Measurements from ENCODE around the gene OSBPL5. TPM values are rescaled to one million over a fixed set of nuclear protein-coding genes. Genes with fewer than 3 reads are reported as not detected.

OSBPL5 gene
- polyA plus RNA-seq, 1 donor: 14.1 TPM

GRCh38 chr11:3139086-3139440 lies 26.0 kb downstream of the OSBPL5 start:
- Histone ChIP-seq H3K27ac (ENCODE audit: low read length) (no peak overlapping the region), H3K4me3 (ENCODE audit: low read length) (no peak overlapping the region), H3K4me1 (ENCODE audit: control insufficient read depth, insufficient read depth, low read length) (peaks cover 16% of the 10 kb centered on the region), H3K9me3 (ENCODE audit: control insufficient read depth, low read depth, low read length) (no peaks in the 10 kb centered on the region), H3K36me3 (ENCODE audit: control insufficient read depth, insufficient read depth, low read length) (peaks cover 3% of the 10 kb centered on the region), H3K27me3 (ENCODE audit: control insufficient read depth, insufficient read depth, low read length) (no peaks in the 10 kb centered on the region)
- no CpG with 5 or more reads among the region's 8 CpGs for WGBS (ENCODE audit: insufficient coverage, low lambda C conversion rate)
- DNase-seq: no peak

- H3K27ac ChIP-seq (ENCODE audit: low read length): no peak overlapping the region
- DNase-seq: no peak
- H3K4me3 ChIP-seq (ENCODE audit: low read length): no peak overlapping the region
- H3K27me3 ChIP-seq (ENCODE audit: control insufficient read depth, insufficient read depth, low read length): no peaks in the 10 kb centered on the region
- no peaks in the 10 kb centered on the region for H3K9me3 ChIP-seq (ENCODE audit: control insufficient read depth, low read depth, low read length)
- peaks cover 16% of the 10 kb centered on the region for H3K4me1 ChIP-seq (ENCODE audit: control insufficient read depth, insufficient read depth, low read length)
- no CpG with 5 or more reads among the region's 28 CpGs for WGBS (ENCODE audit: insufficient coverage, low lambda C conversion rate)
- H3K36me3 ChIP-seq (ENCODE audit: control insufficient read depth, insufficient read depth, low read length): peaks cover 3% of the 10 kb centered on the region
Measured at GRCh38 chr11:3138178-3139085, 26.7 kb downstream of the OSBPL5 start.

- H3K4me1 ChIP-seq (ENCODE audit: control insufficient read depth, insufficient read depth, low read length): peaks cover 16% of the 10 kb centered on the region
- H3K27me3 ChIP-seq (ENCODE audit: control insufficient read depth, insufficient read depth, low read length): no peaks in the 10 kb centered on the region
- peaks cover 4% of the 10 kb centered on the region for H3K36me3 ChIP-seq (ENCODE audit: control insufficient read depth, insufficient read depth, low read length)
- no peaks in the 10 kb centered on the region for H3K9me3 ChIP-seq (ENCODE audit: control insufficient read depth, low read depth, low read length)
- no CpG with 5 or more reads among the region's 17 CpGs for WGBS (ENCODE audit: insufficient coverage, low lambda C conversion rate)
- H3K27ac ChIP-seq (ENCODE audit: low read length): no peak overlapping the region
- no peak for DNase-seq
- H3K4me3 ChIP-seq (ENCODE audit: low read length): no peak overlapping the region
Measured at GRCh38 chr11:3137486-3138177, 27.5 kb downstream of the OSBPL5 start.

- WGBS (ENCODE audit: insufficient coverage, low lambda C conversion rate): no CpG with 5 or more reads among the region's 13 CpGs
- no peak overlapping the region for H3K27ac ChIP-seq (ENCODE audit: low read length)
- no peaks in the 10 kb centered on the region for H3K9me3 ChIP-seq (ENCODE audit: control insufficient read depth, low read depth, low read length)
- peaks cover 2% of the 10 kb centered on the region for H3K36me3 ChIP-seq (ENCODE audit: control insufficient read depth, insufficient read depth, low read length)
- H3K27me3 ChIP-seq (ENCODE audit: control insufficient read depth, insufficient read depth, low read length): no peaks in the 10 kb centered on the region
- H3K4me3 ChIP-seq (ENCODE audit: low read length): no peak overlapping the region
- no peak for DNase-seq
- H3K4me1 ChIP-seq (ENCODE audit: control insufficient read depth, insufficient read depth, low read length): peaks cover 16% of the 10 kb centered on the region
Measured at GRCh38 chr11:3136546-3137455, 28.3 kb downstream of the OSBPL5 start.

- no peaks in the 10 kb centered on the region for H3K27me3 ChIP-seq (ENCODE audit: control insufficient read depth, insufficient read depth, low read length)
- H3K9me3 ChIP-seq (ENCODE audit: control insufficient read depth, low read depth, low read length): no peaks in the 10 kb centered on the region
- WGBS (ENCODE audit: insufficient coverage, low lambda C conversion rate): no CpG with 5 or more reads among the region's 15 CpGs
- H3K36me3 ChIP-seq (ENCODE audit: control insufficient read depth, insufficient read depth, low read length): peaks cover 2% of the 10 kb centered on the region
- no peak overlapping the region for H3K4me3 ChIP-seq (ENCODE audit: low read length)
- peaks cover 16% of the 10 kb centered on the region for H3K4me1 ChIP-seq (ENCODE audit: control insufficient read depth, insufficient read depth, low read length)
- peak in 1 of 2 donors; percentile 49 for DNase-seq
- no peak overlapping the region for H3K27ac ChIP-seq (ENCODE audit: low read length)
Measured at GRCh38 chr11:3135481-3136440, 29.3 kb downstream of the OSBPL5 start.

DNA sequence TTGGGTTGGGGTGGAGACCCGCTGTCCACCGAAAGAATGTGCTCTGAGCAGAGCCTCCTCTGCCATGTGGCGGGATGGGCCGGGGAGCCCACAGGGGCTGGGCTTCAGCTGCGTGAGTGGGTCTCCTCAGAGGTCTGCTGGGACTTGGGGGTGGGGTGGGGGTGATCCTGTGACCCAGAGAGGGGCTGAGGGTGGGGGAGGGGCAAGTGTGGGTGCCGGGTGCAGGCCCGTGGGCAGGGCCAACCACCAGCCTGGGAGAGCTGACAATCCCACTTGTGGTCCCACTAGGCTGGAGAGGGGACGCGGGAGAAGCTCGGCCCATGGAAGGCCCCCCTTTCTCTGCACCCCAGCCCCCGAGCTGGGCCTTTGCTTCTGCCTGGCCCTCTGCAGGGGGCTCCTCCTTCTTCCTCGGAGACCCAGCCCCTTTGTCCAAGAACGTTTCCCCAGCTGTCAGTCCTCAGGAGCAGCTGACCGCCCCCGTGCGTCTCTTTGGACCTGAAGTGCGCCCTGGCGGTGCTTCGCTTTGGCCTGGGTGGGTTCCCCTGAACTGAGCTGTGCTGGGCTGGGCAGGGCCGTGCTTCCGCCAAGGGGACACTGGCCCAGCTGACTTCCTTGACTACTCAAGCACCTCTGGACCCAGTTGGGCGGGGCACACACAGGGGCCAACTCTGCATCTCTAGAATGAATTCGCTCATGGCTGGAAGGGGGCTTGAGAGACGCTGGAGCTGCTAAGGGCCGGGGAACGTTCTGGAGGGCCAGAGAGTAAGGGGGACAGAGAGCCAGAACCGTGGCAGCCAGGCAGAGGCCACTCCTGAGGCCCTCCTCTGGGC lies 30.2 kb downstream of the OSBPL5 start:
- DNase-seq: peak in 1 of 2 donors; percentile 37
- Histone ChIP-seq H3K27ac (ENCODE audit: low read length) (no peak overlapping the region), H3K27me3 (ENCODE audit: control insufficient read depth, insufficient read depth, low read length) (no peaks in the 10 kb centered on the region), H3K4me3 (ENCODE audit: low read length) (no peak overlapping the region), H3K9me3 (ENCODE audit: control insufficient read depth, low read depth, low read length) (no peaks in the 10 kb centered on the region), H3K36me3 (ENCODE audit: control insufficient read depth, insufficient read depth, low read length) (peaks cover 2% of the 10 kb centered on the region), H3K4me1 (ENCODE audit: control insufficient read depth, insufficient read depth, low read length) (peaks cover 16% of the 10 kb centered on the region)
- WGBS (ENCODE audit: insufficient coverage, low lambda C conversion rate): no CpG with 5 or more reads among the region's 27 CpGs

DNA sequence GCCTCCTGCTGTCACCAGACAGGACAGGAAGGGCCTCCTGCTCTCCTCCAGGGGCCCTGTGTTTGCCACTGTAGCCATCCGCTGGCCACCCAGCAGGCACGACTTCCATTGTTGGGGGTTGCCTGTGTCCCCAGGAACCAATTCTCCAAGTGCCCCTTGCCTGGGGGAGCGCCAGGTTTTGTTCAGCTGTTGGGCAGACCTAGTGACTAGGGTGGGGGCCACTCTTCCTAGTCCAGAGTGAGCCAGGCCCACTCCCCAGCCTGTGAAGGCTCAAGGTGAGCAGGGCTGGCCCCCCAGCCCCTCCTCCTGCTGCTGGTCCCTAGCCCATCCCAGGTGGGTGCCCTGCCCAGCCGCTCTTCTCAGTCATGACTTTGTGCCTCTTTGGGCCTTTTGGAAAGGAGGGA lies 30.9 kb downstream of the OSBPL5 start:
- H3K27me3 ChIP-seq (ENCODE audit: control insufficient read depth, insufficient read depth, low read length): no peaks in the 10 kb centered on the region
- no peak overlapping the region for H3K27ac ChIP-seq (ENCODE audit: low read length)
- no peaks in the 10 kb centered on the region for H3K9me3 ChIP-seq (ENCODE audit: control insufficient read depth, low read depth, low read length)
- DNase-seq: no peak
- H3K4me1 ChIP-seq (ENCODE audit: control insufficient read depth, insufficient read depth, low read length): peaks cover 16% of the 10 kb centered on the region
- peaks cover 2% of the 10 kb centered on the region for H3K36me3 ChIP-seq (ENCODE audit: control insufficient read depth, insufficient read depth, low read length)
- H3K4me3 ChIP-seq (ENCODE audit: low read length): no peak overlapping the region
- WGBS (ENCODE audit: insufficient coverage, low lambda C conversion rate): no CpG with 5 or more reads among the region's 4 CpGs

GRCh38 chr11:3133261-3134217 lies 31.6 kb downstream of the OSBPL5 start:
- no peak overlapping the region for H3K27ac ChIP-seq (ENCODE audit: low read length)
- no peaks in the 10 kb centered on the region for H3K9me3 ChIP-seq (ENCODE audit: control insufficient read depth, low read depth, low read length)
- H3K27me3 ChIP-seq (ENCODE audit: control insufficient read depth, insufficient read depth, low read length): no peaks in the 10 kb centered on the region
- DNase-seq: no peak
- H3K4me1 ChIP-seq (ENCODE audit: control insufficient read depth, insufficient read depth, low read length): peaks cover 16% of the 10 kb centered on the region
- no peak overlapping the region for H3K4me3 ChIP-seq (ENCODE audit: low read length)
- no CpG with 5 or more reads among the region's 23 CpGs for WGBS (ENCODE audit: insufficient coverage, low lambda C conversion rate)
- H3K36me3 ChIP-seq (ENCODE audit: control insufficient read depth, insufficient read depth, low read length): peaks cover 5% of the 10 kb centered on the region

Measured in large intestine (tissue), 3 donors.